Naive thymus-derived CD4-positive, alpha-beta T cell (primary cell): ENCODE results near the gene CD276. TPM values are rescaled to one million over a fixed set of nuclear protein-coding genes. Genes with fewer than 3 reads are reported as not detected.

ENCODE experiments used
- ATAC-seq: fragments of 150-1000 bp; cut with Tn5 transposase; 2 replicates; pipeline ENCODE4 v1.10.0; 2021; ENCODE audit warnings: mild to moderate bottlenecking, moderate library complexity
- CTCF ChIA-PET: fragments of 350-600 bp; sonication (Branson Sonifier 250); formaldehyde crosslinking; loops from one replicate; lab custom pipeline; 2021; ENCODE audit warnings: antibody characterized with exemption; lab: Charles Lee
- POLR2A ChIA-PET: fragments of 350-600 bp; sonication (Branson Sonifier 250); formaldehyde crosslinking; loops from one replicate; lab custom pipeline; 2021; ENCODE audit warnings: antibody characterized with exemption, inconsistent platforms; lab: Charles Lee
- DNase-seq, 9 donors: peaks; one replicate each; pipeline versions ENCODE4 v3.0.0 to v3.0.0-alpha.2; 2020 to 2022; ENCODE audit warnings: mixed read lengths in 1 of 9
- H3K27ac ChIP-seq: one replicate; pipeline ENCODE4 v1.7.0; 2013; ENCODE audit warnings: mild to moderate bottlenecking, low read depth, low read length, moderate library complexity
- H3K27me3 ChIP-seq, 2 donors: one replicate each; pipeline ENCODE4 v1.7.0; 2013; ENCODE audit warnings: low read length in 2 of 2, mild to moderate bottlenecking in 2 of 2, moderate library complexity in 2 of 2; ENCODE audit not compliant: control insufficient read depth in 2 of 2, insufficient read depth in 2 of 2
- H3K36me3 ChIP-seq, 3 experiments: 1 replicate in 2 of 3; 2 replicates in 1 of 3; pipeline ENCODE4 v1.7.0; 2013; ENCODE audit warnings: low read length in 3 of 3, mild to moderate bottlenecking in 3 of 3, moderate library complexity in 1 of 3; ENCODE audit not compliant: insufficient read depth in 3 of 3, control insufficient read depth in 2 of 3
- H3K4me1 ChIP-seq, 2 donors: one replicate each; pipeline ENCODE4 v1.7.0; 2013; ENCODE audit warnings: low read length in 2 of 2, mild to moderate bottlenecking in 2 of 2, moderate library complexity in 1 of 2; ENCODE audit not compliant: control insufficient read depth in 2 of 2, insufficient read depth in 2 of 2
- H3K4me3 ChIP-seq: 2 replicates; pipeline ENCODE4 v1.7.0; 2013; ENCODE audit warnings: mild to moderate bottlenecking, low read length
- H3K9me3 ChIP-seq, 3 experiments: 1 replicate in 2 of 3; 2 replicates in 1 of 3; pipeline ENCODE4 v1.7.0; 2013; ENCODE audit warnings: low read length in 3 of 3; ENCODE audit not compliant: control insufficient read depth in 2 of 3
- H3K27ac Mint-ChIP-seq, 9 donors: one replicate each; pipeline ENCODE4 v1.8.0; 2020 to 2022; ENCODE audit warnings: mixed read lengths in 9 of 9, mild to moderate bottlenecking in 8 of 9, moderate library complexity in 5 of 9, inconsistent platforms in 2 of 9
- H3K27me3 Mint-ChIP-seq, 5 donors: one replicate each; pipeline ENCODE4 v1.8.0; 2021 to 2022; ENCODE audit warnings: mixed read lengths in 5 of 5, mild to moderate bottlenecking in 1 of 5
- H3K36me3 Mint-ChIP-seq, 5 donors: one replicate each; pipeline ENCODE4 v1.8.0; 2020 to 2022; ENCODE audit warnings: mixed read lengths in 5 of 5, mild to moderate bottlenecking in 3 of 5, inconsistent platforms in 1 of 5
- H3K4me1 Mint-ChIP-seq, 7 donors: one replicate each; pipeline ENCODE4 v1.8.0; 2020 to 2022; ENCODE audit warnings: mixed read lengths in 7 of 7, mild to moderate bottlenecking in 3 of 7, inconsistent platforms in 1 of 7
- H3K4me3 Mint-ChIP-seq, 10 donors: one replicate each; pipeline ENCODE4 v1.8.0; 2020 to 2022; ENCODE audit warnings: mild to moderate bottlenecking in 10 of 10, mixed read lengths in 10 of 10, moderate library complexity in 6 of 10, inconsistent platforms in 2 of 10
- H3K9me3 Mint-ChIP-seq, 11 donors: one replicate each; pipeline ENCODE4 v1.8.0; 2020 to 2022; ENCODE audit warnings: mixed read lengths in 11 of 11, mild to moderate bottlenecking in 4 of 11, inconsistent platforms in 1 of 11, moderate library complexity in 1 of 11
- intact Hi-C, 2 donors: fragments of 100-400 bp; cut with micrococcal nuclease; formaldehyde crosslinking; loops; one replicate each; pipeline ENCODE4 v1.15.1; 2023
- polyA plus RNA-seq, 2 donors: library from polyadenylated mRNA; unstranded; fragments of 300-500 nt; fragmentation: Illumina TruSeq; gene quantifications; one replicate each; pipeline ENCODE4 v1.2.3, GENCODE V29; 2021
- total RNA-seq, 6 experiments: library from RNA in 5 of 6; stranded (reverse) in 5 of 6; gene quantifications; 1 replicate in 5 of 6; 2 replicates in 1 of 6; pipeline ENCODE4 v1.2.3 and lab custom pipeline; 2021 to 2026

CD276 gene
- total and polyA plus RNA-seq, 7 experiments from 2014 or later, result 0.76 to 2.7 (median 1.9) TPM; not detected in 4

GRCh38 chr15:73746261-73746660, 62.1 kb downstream of the CD276 start:
- no peak overlapping the region for H3K27ac ChIP-seq
- Mint-ChIP-seq H3K4me3 (no peak overlapping the region), H3K27me3 (peaks cover 28 to 54% (median 33%) of the 10 kb centered on the region in 5 donors), H3K27ac (no peak overlapping the region), H3K4me1 (peaks cover 0 to under 1% (median 0%) of the 10 kb centered on the region in 7 donors), H3K36me3 (no peaks in the 10 kb centered on the region), H3K9me3 (no peaks in the 10 kb centered on the region)
- H3K4me3 ChIP-seq, result no peak overlapping the region
- intact Hi-C loops, result no loop called here
- no peak for DNase-seq
- H3K9me3 ChIP-seq, result no peaks in the 10 kb centered on the region
- POLR2A ChIA-PET, result no interaction called here
- no peaks in the 10 kb centered on the region for H3K4me1 ChIP-seq
- H3K36me3 ChIP-seq, result no peaks in the 10 kb centered on the region
- CTCF ChIA-PET, result no interaction called here
- no peak for ATAC-seq
- peaks cover 0 to 6% of the 10 kb centered on the region in 2 donors for H3K27me3 ChIP-seq

DNA sequence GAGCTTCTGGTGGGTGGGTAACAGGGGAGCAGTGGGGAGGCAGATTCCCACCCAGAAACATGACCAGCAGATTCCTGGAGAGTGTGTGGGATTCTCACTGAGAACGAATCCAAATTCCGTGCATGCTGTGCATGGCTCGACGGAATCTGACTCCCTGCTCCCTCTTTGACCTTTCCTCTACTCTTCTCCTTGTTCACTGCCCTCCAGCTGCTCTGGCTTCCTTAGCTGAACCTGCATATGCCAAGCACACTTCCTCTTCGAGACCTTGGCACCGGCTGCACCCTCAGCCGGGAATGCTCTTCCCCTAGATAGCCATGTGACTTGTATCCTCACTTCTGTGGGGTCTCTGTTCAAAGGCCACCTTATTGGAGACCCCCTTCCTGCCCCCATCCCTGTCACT, 62.7 kb downstream of the CD276 start:
- no peak for ATAC-seq

GRCh38 chr15:73747847-73748590, 63.8 kb downstream of the CD276 start:
- no peak overlapping the region for H3K4me3 ChIP-seq
- ChIA-PET POLR2A (no interaction called here), CTCF (no interaction called here)
- DNase-seq, result no peak
- H3K36me3 ChIP-seq, result no peaks in the 10 kb centered on the region
- Mint-ChIP-seq H3K9me3 (no peaks in the 10 kb centered on the region), H3K4me3 (no peak overlapping the region), H3K27me3 (peaks cover 28 to 52% (median 33%) of the 10 kb centered on the region in 5 donors), H3K36me3 (no peaks in the 10 kb centered on the region), H3K4me1 (peaks cover 0 to 1% (median 0%) of the 10 kb centered on the region in 7 donors), H3K27ac (no peak overlapping the region)
- H3K27ac ChIP-seq, result no peak overlapping the region
- no peaks in the 10 kb centered on the region for H3K4me1 ChIP-seq
- H3K27me3 ChIP-seq, result peaks cover 0 to 6% of the 10 kb centered on the region in 2 donors
- intact Hi-C loops, result no loop called here
- H3K9me3 ChIP-seq, result no peaks in the 10 kb centered on the region
- no peak for ATAC-seq

More for the DNA sequence above, 62.7 kb downstream of the CD276 start:
- Histone ChIP-seq H3K27me3 (peaks cover 0 to 6% of the 10 kb centered on the region in 2 donors), H3K36me3 (no peaks in the 10 kb centered on the region), H3K9me3 (no peaks in the 10 kb centered on the region), H3K4me1 (no peaks in the 10 kb centered on the region), H3K4me3 (no peak overlapping the region), H3K27ac (no peak overlapping the region)
- Mint-ChIP-seq H3K9me3 (no peaks in the 10 kb centered on the region), H3K27ac (no peak overlapping the region), H3K27me3 (peaks cover 28 to 52% (median 33%) of the 10 kb centered on the region in 5 donors), H3K36me3 (no peaks in the 10 kb centered on the region), H3K4me3 (no peak overlapping the region), H3K4me1 (peaks cover 0 to 1% (median 0%) of the 10 kb centered on the region in 7 donors)
- CTCF ChIA-PET, result no interaction called here
- POLR2A ChIA-PET, result no interaction called here
- intact Hi-C loops, result no loop called here
- DNase-seq, result no peak

GRCh38 chr15:73748730-73749129, 64.5 kb downstream of the CD276 start:
- H3K27me3 Mint-ChIP-seq, result peaks cover 32 to 56% (median 36%) of the 10 kb centered on the region in 5 donors
- Histone ChIP-seq H3K27me3 (peaks cover 0 to 6% of the 10 kb centered on the region in 2 donors), H3K9me3 (no peaks in the 10 kb centered on the region), H3K36me3 (no peaks in the 10 kb centered on the region), H3K4me1 (no peaks in the 10 kb centered on the region), H3K4me3 (no peak overlapping the region), H3K27ac (no peak overlapping the region)
- no peak for ATAC-seq
- no peak for DNase-seq
- H3K4me3 Mint-ChIP-seq, result no peak overlapping the region
- no peaks in the 10 kb centered on the region for H3K36me3 Mint-ChIP-seq
- intact Hi-C loops, result no loop called here
- CTCF ChIA-PET, result no interaction called here
- no peaks in the 10 kb centered on the region for H3K9me3 Mint-ChIP-seq
- POLR2A ChIA-PET, result no interaction called here
- H3K4me1 Mint-ChIP-seq, result peaks cover 0 to 5% (median 0%) of the 10 kb centered on the region in 7 donors
- H3K27ac Mint-ChIP-seq, result no peak overlapping the region

DNA sequence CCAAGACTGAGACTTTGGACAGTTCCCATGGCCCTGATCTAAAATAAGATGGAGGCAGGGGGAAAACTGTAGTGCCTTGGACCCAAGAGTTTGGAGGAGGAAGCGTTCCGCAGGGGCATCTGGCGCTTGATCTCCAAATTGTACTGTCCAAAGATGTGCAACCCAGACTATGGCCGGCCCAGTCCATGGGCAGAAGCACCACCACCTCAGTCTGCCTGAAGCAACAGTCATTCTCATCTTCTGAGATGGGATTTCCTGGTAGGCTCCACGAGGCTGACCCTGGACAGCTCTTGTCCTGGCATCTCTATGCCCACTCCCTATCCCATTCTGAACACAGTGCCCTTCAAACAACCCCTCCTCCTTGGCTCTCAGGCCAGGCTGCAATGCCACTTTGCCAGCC, 65.3 kb downstream of the CD276 start:
- Histone ChIP-seq H3K36me3 (no peaks in the 10 kb centered on the region), H3K4me1 (no peaks in the 10 kb centered on the region), H3K9me3 (no peaks in the 10 kb centered on the region), H3K4me3 (no peak overlapping the region), H3K27ac (no peak overlapping the region), H3K27me3 (peaks cover 0 to 6% of the 10 kb centered on the region in 2 donors)
- Mint-ChIP-seq H3K4me3 (no peak overlapping the region), H3K36me3 (peaks cover 0 to 4% (median 0%) of the 10 kb centered on the region in 5 donors), H3K9me3 (peaks cover 0 to 3% (median 0%) of the 10 kb centered on the region in 11 donors), H3K4me1 (peaks cover 0 to 6% (median 0%) of the 10 kb centered on the region in 7 donors), H3K27me3 (peaks cover 40 to 64% (median 44%) of the 10 kb centered on the region in 5 donors), H3K27ac (no peak overlapping the region)
- ATAC-seq, result no peak
- intact Hi-C loops, result no loop called here
- DNase-seq, result no peak
- CTCF ChIA-PET, result no interaction called here
- POLR2A ChIA-PET, result no interaction called here

DNA sequence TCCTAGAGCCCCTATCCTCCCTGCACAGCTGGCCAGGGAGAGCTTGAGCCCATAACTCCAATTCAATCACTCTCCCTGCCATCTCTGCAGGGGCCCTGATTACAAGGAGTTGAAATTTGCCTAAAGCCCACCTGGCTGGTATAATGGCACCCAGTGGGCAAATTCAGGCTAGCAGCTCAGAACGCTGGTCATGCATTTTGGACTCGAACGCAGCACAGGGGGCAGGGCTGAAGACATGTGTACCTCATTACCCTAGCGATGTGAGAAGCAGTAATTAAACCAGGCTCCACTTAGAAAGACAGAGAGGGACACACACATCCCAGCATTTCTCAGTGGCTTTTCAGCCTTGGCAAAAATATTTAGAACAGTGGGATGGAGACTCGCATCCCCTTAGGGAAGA, 65.8 kb downstream of the CD276 start:
- Mint-ChIP-seq H3K27me3 (peaks cover 45 to 68% (median 48%) of the 10 kb centered on the region in 5 donors), H3K4me1 (peaks cover 0 to 6% (median 0%) of the 10 kb centered on the region in 7 donors), H3K9me3 (peaks cover 0 to 3% (median 0%) of the 10 kb centered on the region in 11 donors), H3K4me3 (no peak overlapping the region), H3K36me3 (peaks cover 0 to 5% (median 0%) of the 10 kb centered on the region in 5 donors), H3K27ac (no peak overlapping the region)
- Histone ChIP-seq H3K9me3 (no peaks in the 10 kb centered on the region), H3K4me1 (no peaks in the 10 kb centered on the region), H3K27ac (no peak overlapping the region), H3K36me3 (no peaks in the 10 kb centered on the region), H3K4me3 (no peak overlapping the region), H3K27me3 (peaks cover 0 to 6% of the 10 kb centered on the region in 2 donors)
- ATAC-seq (no peak), DNase-seq (no peak)
- intact Hi-C loops, result no loop called here
- ChIA-PET POLR2A (no interaction called here), CTCF (no interaction called here)
